GM12878 (cell line): ENCODE measurements around the gene IFT172. TPM values are rescaled to one million over a fixed set of nuclear protein-coding genes. Genes with fewer than 3 reads are reported as not detected.

Source experiments
- ATAC-seq: fragments of 200-7000 bp; cut with Tn5 transposase; 3 replicates; pipeline ENCODE4 v1.9.1; 2020; ENCODE audit warnings: mild to moderate bottlenecking, moderate library complexity
- BruUV-seq: library from RNA; stranded (reverse); fragments of 400-500 nt; replicated peaks from 2 replicates; lab custom pipeline; 2021; lab: Mats Ljungman, UMichigan
- CTCF ChIA-PET: fragments of 300-600 bp; sonication (Branson Sonifier 250); formaldehyde crosslinking; extraction: SDS; loops from one replicate; lab custom pipeline; 2021; ENCODE audit warnings: inconsistent platforms; lab: Yijun Ruan, JAX
- POLR2A ChIA-PET: fragments of 350-600 bp; formaldehyde crosslinking; extraction: SDS; loops from one replicate; lab custom pipeline; 2021; ENCODE audit warnings: inconsistent platforms; lab: Charles Lee
- RAD21 ChIA-PET: fragments of 300-600 bp; sonication (Branson Sonifier 250); formaldehyde crosslinking; loops from one replicate; lab custom pipeline; 2023; ENCODE audit warnings: antibody characterized with exemption; ENCODE audit not compliant: unreplicated experiment; lab: Charles Lee
- SMC1A ChIA-PET: fragments of 300-600 bp; sonication (Branson Sonifier 250); formaldehyde crosslinking; loops from one replicate; lab custom pipeline; 2023; ENCODE audit not compliant: unreplicated experiment, uncharacterized antibody; lab: Charles Lee
- DNase-seq: peaks from one replicate; pipeline ENCODE4 v3.0.0-alpha.2; 2011; ENCODE audit warnings: low read depth, low spot score
- FAIRE-seq: peaks from 3 replicates; lab custom pipeline; 2011; peaks lifted over from hg19 to GRCh38; lab: Jason Lieb, UNC
- H2AFZ ChIP-seq: 2 replicates; pipeline ENCODE4 v1.6.0; 2011; ENCODE audit warnings: low read depth, low read length, control low read depth; ENCODE audit not compliant: control insufficient read depth
- H3K27ac ChIP-seq: 2 replicates; pipeline ENCODE4 v1.5.1; 2011; ENCODE audit warnings: control low read depth; ENCODE audit not compliant: control insufficient read depth, insufficient read depth
- H3K27me3 ChIP-seq, 2 experiments: replicated peaks in 1 of 2; 2 replicates each; pipeline versions ENCODE4 v1.6.0 to v1.6.1; 2011; ENCODE audit warnings: low read length in 1 of 2; ENCODE audit not compliant: control insufficient read depth in 2 of 2, insufficient read depth in 2 of 2
- H3K36me3 ChIP-seq, 2 experiments: 2 replicates each; pipeline ENCODE4 v1.5.1; 2011; ENCODE audit warnings: low read length in 1 of 2; ENCODE audit not compliant: control insufficient read depth in 2 of 2, insufficient read depth in 2 of 2
- H3K4me1 ChIP-seq: 2 replicates; pipeline ENCODE4 v1.6.1; 2011; ENCODE audit warnings: mild to moderate bottlenecking, low read length, moderate library complexity, mixed read lengths; ENCODE audit not compliant: control insufficient read depth, insufficient read depth
- H3K4me2 ChIP-seq: 2 replicates; pipeline ENCODE4 v1.6.0; 2011; ENCODE audit warnings: control low read depth; ENCODE audit not compliant: control insufficient read depth, insufficient read depth
- H3K4me3 ChIP-seq: fragments of 200-600 bp; sonication (generic); 2 replicates; pipeline ENCODE4 v1.5.1; 2016
- H3K79me2 ChIP-seq: 2 replicates; pipeline ENCODE4 v1.6.0; 2011; ENCODE audit warnings: low read length; ENCODE audit not compliant: control insufficient read depth, insufficient read depth
- H3K9ac ChIP-seq: 2 replicates; pipeline ENCODE4 v1.8.0; 2011; ENCODE audit warnings: low read length, control low read depth, mixed read lengths; ENCODE audit not compliant: control insufficient read depth, insufficient read depth
- H3K9me3 ChIP-seq: replicated peaks from 3 replicates; pipeline ENCODE4 v1.5.1; 2011; ENCODE audit warnings: mild to moderate bottlenecking, low read length; ENCODE audit not compliant: control insufficient read depth, insufficient read depth
- H4K20me1 ChIP-seq: 2 replicates; pipeline ENCODE4 v1.6.0; 2011; ENCODE audit not compliant: control insufficient read depth, insufficient read depth
- ATF2 ChIP-seq: IDR thresholded peaks from 2 replicates; pipeline ENCODE4 v1.6.1; 2012; ENCODE audit warnings: low read length, inconsistent platforms
- BCL11A ChIP-seq: IDR thresholded peaks from 2 replicates; pipeline ENCODE4 v1.6.1; 2011; ENCODE audit warnings: low read depth, low read length
- BRCA1 ChIP-seq: IDR thresholded peaks from 2 replicates; pipeline ENCODE4 v1.6.1; 2011; ENCODE audit warnings: low read depth, low read length, improper control_type of control experiment
- CEBPZ ChIP-seq: fragments of 150-350 bp; IDR thresholded peaks from 2 replicates; pipeline ENCODE4 v1.6.1; 2016; ENCODE audit warnings: low read depth, low read length
- PML ChIP-seq: IDR thresholded peaks from 2 replicates; pipeline ENCODE4 v1.6.1; 2012; ENCODE audit warnings: low read length, inconsistent platforms
- PRDM15 ChIP-seq: fragments of 450-650 bp; formaldehyde crosslinking; IDR thresholded peaks from 2 replicates; pipeline ENCODE4 v1.4.0; 2020; ENCODE audit warnings: mild to moderate bottlenecking, moderate library complexity
- RAD21 ChIP-seq: IDR thresholded peaks from 2 replicates; pipeline ENCODE4 v1.6.1; 2011; ENCODE audit warnings: mild to moderate bottlenecking, low read depth, low read length, moderate library complexity; ENCODE audit not compliant: insufficient read depth
- RELA ChIP-seq: fragments of 450-650 bp; IDR thresholded peaks from 2 replicates; pipeline ENCODE4 v1.8.0; 2014; ENCODE audit warnings: borderline replicate concordance; ENCODE audit not compliant: partially characterized antibody
- RUNX3 ChIP-seq: IDR thresholded peaks from 2 replicates; pipeline ENCODE4 v1.6.1; 2012; ENCODE audit warnings: low read length, inconsistent platforms
- SIN3A ChIP-seq: IDR thresholded peaks from 2 replicates; pipeline ENCODE4 v1.6.1; 2012; ENCODE audit warnings: low read depth, low read length, improper control_type of control experiment
- SMC3 ChIP-seq: IDR thresholded peaks from 2 replicates; pipeline ENCODE4 v1.6.1; 2011; ENCODE audit warnings: low read length, improper control_type of control experiment, borderline replicate concordance
- TAF1 ChIP-seq: IDR thresholded peaks from 2 replicates; pipeline ENCODE4 v1.6.1; 2011; ENCODE audit warnings: mild to moderate bottlenecking, low read depth, low read length, borderline replicate concordance
- TARDBP ChIP-seq: IDR thresholded peaks from 2 replicates; pipeline ENCODE4 v1.6.1; 2016; ENCODE audit warnings: borderline replicate concordance
- WGBS: methylation state at CpG from one replicate; pipeline ENCODE4 v1.1.6; 2016; ENCODE audit warnings: low lambda C conversion rate; ENCODE audit not compliant: insufficient replicate concordance, insufficient coverage; ENCODE audit errors: missing lambda C conversion rate; 5-methylcytosine and 5-hydroxymethylcytosine counted together
- in situ Hi-C: fragments of 300-500 bp; cut with MboI; formaldehyde crosslinking; loops from 9 replicates; pipeline ENCODE4 v1.14.3; 2018; ENCODE audit warnings: mixed read lengths
- intact Hi-C: fragments of 100-400 bp; cut with micrococcal nuclease; formaldehyde crosslinking; loops from one replicate; pipeline ENCODE4 v1.14.2; 2022; ENCODE audit not compliant: unreplicated experiment
- polyA plus RNA-seq, 11 experiments: library from polyadenylated mRNA; depleted of rRNA in 4 of 11; unstranded in 6 of 11; stranded (reverse) in 5 of 11; fragments of >200 nt; fragmentation: Nextera tagmentation in 4 of 11; fragmentation: Illumina TruSeq in 1 of 11; extraction: Ambion mirVana in 4 of 11; extraction: Trizol in 1 of 11; gene quantifications; 1 replicate in 1 of 11; 2 replicates in 10 of 11; pipeline versions ENCODE4 v1.2.1 to v1.2.3, GENCODE V29; 2011 to 2016; ENCODE audit warnings: inconsistent platforms in 2 of 11, missing spikeins in 2 of 11, low read depth in 1 of 11
- total RNA-seq, 4 experiments: library from RNA; depleted of rRNA in 3 of 4; stranded (reverse); fragments of >200 nt in 3 of 4; fragmentation: Illumina TruSeq in 1 of 4; extraction: Trizol in 1 of 4; gene quantifications; 2 replicates each; pipeline versions ENCODE4 v1.2.1 to v1.2.3, GENCODE V29; 2013 to 2021

IFT172 gene
- total and polyA plus RNA-seq, 10 of the 15 experiments (the other 5 are each of a cell fraction or from before 2014, with no cell fraction given) = 2.4 to 8.6 (median 6.2) TPM

DNA sequence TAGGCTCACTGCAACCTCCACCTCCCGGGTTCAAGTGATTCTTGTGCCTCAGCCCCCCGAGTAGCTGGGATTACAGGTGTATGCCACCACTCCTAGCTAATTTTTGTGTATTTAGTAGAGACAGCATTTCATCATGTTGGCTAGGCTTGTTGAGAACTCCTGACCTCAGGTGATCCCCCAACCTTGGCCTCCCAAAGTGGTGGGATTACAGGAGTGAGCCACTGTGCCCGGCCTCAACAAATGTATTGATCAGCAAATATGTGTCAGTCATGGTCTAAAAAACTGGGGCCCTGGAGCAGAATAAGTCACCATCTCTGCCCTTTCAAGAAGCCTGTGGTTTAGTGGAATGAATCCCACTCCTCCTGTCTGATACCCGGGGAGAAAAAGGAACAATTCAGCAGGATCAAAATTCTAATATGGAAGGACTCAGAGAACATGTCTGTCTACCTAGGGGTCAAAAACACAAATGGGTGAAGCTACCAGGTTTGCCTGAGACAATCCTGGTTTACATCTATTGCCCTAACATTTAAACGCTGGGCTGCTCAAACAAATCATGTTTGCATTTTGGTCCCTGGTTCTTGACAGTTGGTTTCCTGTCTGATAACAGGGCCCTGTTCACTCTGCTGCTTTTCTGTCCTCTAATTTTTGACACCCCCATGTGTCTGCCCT is 28.7 kb upstream of the IFT172 start:
- TF ChIP-seq BCL11A (no peak), RELA (no peak), SMC3 (no peak), CEBPZ (no peak), RUNX3 (no peak), PRDM15 (CRISPR knock-in tag) (no peak), ATF2 (no peak), TARDBP (no peak), SIN3A (no peak), TAF1 (no peak), BRCA1 (no peak), RAD21 (no peak), PML (no peak)
- Histone ChIP-seq H3K4me3 (no peak overlapping the region), H2AFZ (no peak overlapping the region), H3K36me3 (no peaks in the 10 kb centered on the region), H3K27ac (no peak overlapping the region), H3K27me3 (no peaks in the 10 kb centered on the region), H3K9ac (no peak overlapping the region), H4K20me1 (no peaks in the 10 kb centered on the region), H3K79me2 (no peaks in the 10 kb centered on the region), H3K4me2 (no peak overlapping the region), H3K9me3 (no peaks in the 10 kb centered on the region), H3K4me1 (no peaks in the 10 kb centered on the region)
- ChIA-PET SMC1A (no interaction called here), POLR2A (interaction anchor here (0.5 kb wide), 1 partner anchor 29 kb away, joined by 4 read pairs; no protein-coding TSS in a partner anchor), CTCF (no interaction called here), RAD21 (no interaction called here)
- ATAC-seq (no peak), FAIRE-seq (no peak), DNase-seq (no peak)
- in situ Hi-C loops (no loop called here), intact Hi-C loops (no loop called here)
- BruUV-seq = no TSS peak
- WGBS = 46% methylated on average over 5 of the region's 5 CpGs
